Activated naive CD8-positive, alpha-beta T cell treated with anti-CD3 and anti-CD28 coated beads, Interleukin-2, amount 10 ng/mL, durations not matched to agents 7 days and 5 days (primary cell): Measurements from ENCODE around the gene CA12. TPM values are rescaled to one million over a fixed set of nuclear protein-coding genes. Genes with fewer than 3 reads are reported as not detected.

ENCODE experiments used
- ATAC-seq: fragments of 150-1000 bp; cut with Tn5 transposase; one replicate; pipeline ENCODE4 v1.10.0; 2021; ENCODE audit warnings: low read depth, moderate library complexity
- POLR2A ChIA-PET: fragments of 350-600 bp; sonication (Branson Sonifier 250); formaldehyde crosslinking; loops from one replicate; lab custom pipeline; 2021; ENCODE audit warnings: antibody characterized with exemption; lab: Charles Lee
- DNase-seq: peaks from one replicate; pipeline ENCODE4 v3.0.0; 2021
- H3K27ac Mint-ChIP-seq: one replicate; pipeline ENCODE4 v1.8.0; 2022; ENCODE audit warnings: mild to moderate bottlenecking, mixed read lengths
- H3K27me3 Mint-ChIP-seq: one replicate; pipeline ENCODE4 v1.8.0; 2022; ENCODE audit warnings: mild to moderate bottlenecking, moderate library complexity, mixed read lengths
- H3K36me3 Mint-ChIP-seq: one replicate; pipeline ENCODE4 v1.8.0; 2021; ENCODE audit warnings: mild to moderate bottlenecking, mixed read lengths
- H3K4me1 Mint-ChIP-seq: one replicate; pipeline ENCODE4 v1.8.0; 2021; ENCODE audit warnings: mixed read lengths
- H3K4me3 Mint-ChIP-seq: one replicate; pipeline ENCODE4 v1.8.0; 2022; ENCODE audit warnings: mild to moderate bottlenecking, moderate library complexity, mixed read lengths
- H3K9me3 Mint-ChIP-seq: one replicate; pipeline ENCODE4 v1.8.0; 2021; ENCODE audit warnings: mixed read lengths
- total RNA-seq, 2 experiments: library from RNA; stranded (reverse); gene quantifications; one replicate each; pipeline ENCODE4 v1.2.3, GENCODE V29; 2021

CA12 gene
- total RNA-seq, 2 experiments from 2014 or later, result not detected

GRCh38 chr15:63367900-63368299, 13.7 kb downstream of the CA12 start:
- Mint-ChIP-seq H3K9me3 (no peaks in the 10 kb centered on the region), H3K36me3 (no peaks in the 10 kb centered on the region), H3K4me3 (no peak overlapping the region), H3K4me1 (no peaks in the 10 kb centered on the region), H3K27me3 (no peaks in the 10 kb centered on the region), H3K27ac (no peak overlapping the region)
- DNase-seq (no peak), ATAC-seq (no peak)
- POLR2A ChIA-PET, result no interaction called here

GRCh38 chr15:63367390-63367789, 14.3 kb downstream of the CA12 start:
- Mint-ChIP-seq H3K27me3 (no peaks in the 10 kb centered on the region), H3K27ac (no peak overlapping the region), H3K36me3 (no peaks in the 10 kb centered on the region), H3K9me3 (no peaks in the 10 kb centered on the region), H3K4me1 (no peaks in the 10 kb centered on the region), H3K4me3 (no peak overlapping the region)
- DNase-seq (no peak), ATAC-seq (no peak)
- POLR2A ChIA-PET, result no interaction called here

DNA sequence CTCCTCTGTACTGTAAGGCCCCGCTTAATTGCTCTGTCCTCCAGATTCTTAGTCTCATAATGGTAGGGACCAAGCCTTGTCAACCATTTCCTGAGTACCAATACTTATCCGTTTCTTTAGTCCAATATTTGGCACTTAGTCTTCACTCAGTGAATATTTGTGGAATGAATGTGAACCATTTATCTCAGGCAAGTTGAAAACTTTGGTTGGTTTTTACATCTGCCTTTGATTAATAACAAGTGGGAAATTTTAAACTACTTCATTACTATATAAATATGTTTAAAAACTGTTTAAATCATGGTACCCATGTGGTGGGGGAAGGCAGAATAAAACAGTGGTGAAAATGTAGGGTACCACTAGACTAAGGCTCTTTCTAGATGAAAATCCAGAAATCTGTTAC, 15.2 kb downstream of the CA12 start:
- no peak for DNase-seq
- no peak overlapping the region for H3K27ac Mint-ChIP-seq
- H3K4me3 Mint-ChIP-seq, result no peak overlapping the region
- H3K36me3 Mint-ChIP-seq, result no peaks in the 10 kb centered on the region
- no peaks in the 10 kb centered on the region for H3K4me1 Mint-ChIP-seq
- POLR2A ChIA-PET, result no interaction called here
- no peaks in the 10 kb centered on the region for H3K9me3 Mint-ChIP-seq
- ATAC-seq, result no peak
- H3K27me3 Mint-ChIP-seq, result peaks cover 2% of the 10 kb centered on the region

GRCh38 chr15:63365273-63365680, 16.4 kb downstream of the CA12 start:
- H3K4me1 Mint-ChIP-seq, result no peaks in the 10 kb centered on the region

GRCh38 chr15:63364399-63365272, 17.0 kb downstream of the CA12 start:
- Mint-ChIP-seq H3K27ac (no peak overlapping the region), H3K36me3 (no peaks in the 10 kb centered on the region), H3K9me3 (no peaks in the 10 kb centered on the region), H3K4me1 (no peaks in the 10 kb centered on the region), H3K4me3 (no peak overlapping the region), H3K27me3 (peaks cover 6% of the 10 kb centered on the region)
- POLR2A ChIA-PET, result no interaction called here
- ATAC-seq (no peak), DNase-seq (no peak)

More at GRCh38 chr15:63365273-63365680, 16.4 kb downstream of the CA12 start:
- no peak for ATAC-seq
- DNase-seq, result no peak
- H3K36me3 Mint-ChIP-seq, result no peaks in the 10 kb centered on the region
- no peaks in the 10 kb centered on the region for H3K9me3 Mint-ChIP-seq
- no peak overlapping the region for H3K27ac Mint-ChIP-seq
- peaks cover 6% of the 10 kb centered on the region for H3K27me3 Mint-ChIP-seq
- no peak overlapping the region for H3K4me3 Mint-ChIP-seq
- POLR2A ChIA-PET, result no interaction called here

DNA sequence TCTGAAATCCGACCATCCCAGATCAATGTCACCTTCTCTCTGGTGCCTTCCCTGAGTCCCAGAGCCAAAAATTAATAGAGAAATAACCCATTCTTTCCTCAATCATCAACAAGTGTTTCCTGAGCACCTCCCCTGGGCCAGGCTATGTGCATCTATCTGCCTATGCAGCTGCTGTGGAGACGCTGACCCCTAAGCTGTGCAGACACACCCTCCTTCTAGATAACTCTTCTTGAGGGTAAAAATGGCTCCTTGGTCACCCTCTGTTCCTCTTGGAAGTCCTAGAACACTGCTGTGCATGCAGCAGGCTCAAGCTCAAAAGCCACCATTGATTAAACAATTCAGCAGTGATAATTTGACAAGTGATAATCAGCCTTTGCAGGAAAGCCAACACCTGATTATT, 18.4 kb downstream of the CA12 start:
- no peak for DNase-seq
- Mint-ChIP-seq H3K36me3 (no peaks in the 10 kb centered on the region), H3K4me3 (no peak overlapping the region), H3K9me3 (no peaks in the 10 kb centered on the region), H3K27me3 (peaks cover 10% of the 10 kb centered on the region), H3K4me1 (no peaks in the 10 kb centered on the region), H3K27ac (no peak overlapping the region)
- POLR2A ChIA-PET, result no interaction called here
- ATAC-seq, result no peak

GRCh38 chr15:63362885-63363284, 18.8 kb downstream of the CA12 start:
- no peak for ATAC-seq
- DNase-seq, result no peak
- Mint-ChIP-seq H3K4me1 (no peaks in the 10 kb centered on the region), H3K4me3 (no peak overlapping the region), H3K27ac (no peak overlapping the region), H3K9me3 (no peaks in the 10 kb centered on the region), H3K36me3 (no peaks in the 10 kb centered on the region), H3K27me3 (peaks cover 10% of the 10 kb centered on the region)
- POLR2A ChIA-PET, result no interaction called here

- DNase-seq, result no peak
- no peaks in the 10 kb centered on the region for H3K9me3 Mint-ChIP-seq
- POLR2A ChIA-PET, result no interaction called here
- no peaks in the 10 kb centered on the region for H3K4me1 Mint-ChIP-seq
- H3K27me3 Mint-ChIP-seq, result peaks cover 12% of the 10 kb centered on the region
- no peak overlapping the region for H3K4me3 Mint-ChIP-seq
- no peaks in the 10 kb centered on the region for H3K36me3 Mint-ChIP-seq
- no peak overlapping the region for H3K27ac Mint-ChIP-seq
- ATAC-seq, result no peak
Observed at GRCh38 chr15:63362196-63362595, 19.4 kb downstream of the CA12 start.

DNA sequence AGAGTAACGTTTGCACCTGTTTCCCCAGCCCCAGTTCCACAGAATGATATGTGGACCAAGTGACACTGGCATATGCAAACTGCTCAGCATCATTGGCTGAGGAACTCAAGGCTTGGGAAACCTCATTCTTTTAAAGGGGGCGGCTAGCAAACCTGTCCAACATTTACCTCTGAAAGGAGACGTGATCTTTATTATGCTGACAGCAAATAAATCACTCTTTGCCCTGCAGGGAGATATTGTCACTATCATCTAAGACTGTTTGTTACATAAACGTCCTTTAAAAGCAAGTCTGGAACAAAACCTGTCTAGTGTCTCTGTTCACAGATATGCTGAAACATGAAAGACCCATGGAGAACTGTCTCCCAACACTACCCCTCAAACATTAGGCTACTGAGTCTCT, 21.5 kb downstream of the CA12 start:
- ATAC-seq (no peak), DNase-seq (no peak)
- no peak overlapping the region for H3K27ac Mint-ChIP-seq
- H3K4me3 Mint-ChIP-seq, result no peak overlapping the region
- H3K36me3 Mint-ChIP-seq, result no peaks in the 10 kb centered on the region
- H3K9me3 Mint-ChIP-seq, result no peaks in the 10 kb centered on the region
- peaks cover 12% of the 10 kb centered on the region for H3K27me3 Mint-ChIP-seq
- no peaks in the 10 kb centered on the region for H3K4me1 Mint-ChIP-seq
- POLR2A ChIA-PET, result no interaction called here

DNA sequence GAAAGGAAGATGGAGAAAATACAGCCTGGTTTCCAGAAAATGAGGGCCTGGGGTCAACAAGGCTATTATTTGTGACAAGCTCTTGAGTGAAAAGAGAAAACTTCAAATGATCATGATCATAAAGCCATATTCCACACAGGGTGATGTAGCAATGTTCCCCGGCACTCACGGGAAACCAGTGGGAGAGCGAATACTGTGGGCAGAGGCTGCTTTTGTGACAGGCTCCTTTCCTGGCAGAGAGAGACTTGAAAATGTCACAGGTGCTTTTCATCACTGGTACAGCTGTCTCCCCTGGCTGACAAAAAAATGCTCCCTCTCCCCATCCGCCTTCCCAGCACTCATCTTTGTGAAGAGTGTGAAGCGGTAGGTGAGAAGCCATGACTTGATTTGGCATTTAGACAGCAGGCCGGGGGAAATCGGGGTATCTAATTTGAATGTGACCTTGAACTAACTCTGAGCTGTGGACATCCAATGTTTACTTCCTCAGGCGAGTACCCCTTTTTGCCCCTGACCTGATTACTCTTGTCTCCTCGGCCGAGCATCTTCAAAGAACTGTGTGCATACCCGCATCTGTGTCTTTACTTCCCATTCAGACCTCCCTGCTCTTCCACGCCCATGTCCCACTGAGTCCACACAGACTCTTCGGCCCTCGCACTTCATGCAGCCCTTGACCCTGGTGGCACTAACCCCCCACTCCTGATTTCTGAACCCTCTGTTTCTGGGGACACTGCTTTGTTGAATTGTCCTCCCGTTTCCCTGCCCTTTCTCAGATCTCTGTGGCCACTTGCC, 23.2 kb downstream of the CA12 start:
- H3K9me3 Mint-ChIP-seq, result no peaks in the 10 kb centered on the region
- H3K27me3 Mint-ChIP-seq, result peaks cover 12% of the 10 kb centered on the region
- H3K36me3 Mint-ChIP-seq, result no peaks in the 10 kb centered on the region
- no peak overlapping the region for H3K4me3 Mint-ChIP-seq
- H3K27ac Mint-ChIP-seq, result no peak overlapping the region
- no peak for DNase-seq
- no peaks in the 10 kb centered on the region for H3K4me1 Mint-ChIP-seq
- POLR2A ChIA-PET, result no interaction called here
- ATAC-seq, result no peak

- H3K4me1 Mint-ChIP-seq, result no peaks in the 10 kb centered on the region
- ATAC-seq, result no peak
Observed at GRCh38 chr15:63357731-63358130, 23.9 kb downstream of the CA12 start.

GRCh38 chr15:63357061-63357460, 24.6 kb downstream of the CA12 start:
- Mint-ChIP-seq H3K9me3 (no peaks in the 10 kb centered on the region), H3K27ac (no peak overlapping the region), H3K4me3 (no peak overlapping the region), H3K36me3 (no peaks in the 10 kb centered on the region), H3K4me1 (no peaks in the 10 kb centered on the region), H3K27me3 (peaks cover 12% of the 10 kb centered on the region)
- POLR2A ChIA-PET, result no interaction called here
- no peak for ATAC-seq
- no peak for DNase-seq

More at GRCh38 chr15:63357731-63358130, 23.9 kb downstream of the CA12 start:
- Mint-ChIP-seq H3K27me3 (peaks cover 15% of the 10 kb centered on the region), H3K27ac (no peak overlapping the region), H3K36me3 (no peaks in the 10 kb centered on the region), H3K9me3 (no peaks in the 10 kb centered on the region), H3K4me3 (no peak overlapping the region)
- no peak for DNase-seq
- POLR2A ChIA-PET, result no interaction called here

DNA sequence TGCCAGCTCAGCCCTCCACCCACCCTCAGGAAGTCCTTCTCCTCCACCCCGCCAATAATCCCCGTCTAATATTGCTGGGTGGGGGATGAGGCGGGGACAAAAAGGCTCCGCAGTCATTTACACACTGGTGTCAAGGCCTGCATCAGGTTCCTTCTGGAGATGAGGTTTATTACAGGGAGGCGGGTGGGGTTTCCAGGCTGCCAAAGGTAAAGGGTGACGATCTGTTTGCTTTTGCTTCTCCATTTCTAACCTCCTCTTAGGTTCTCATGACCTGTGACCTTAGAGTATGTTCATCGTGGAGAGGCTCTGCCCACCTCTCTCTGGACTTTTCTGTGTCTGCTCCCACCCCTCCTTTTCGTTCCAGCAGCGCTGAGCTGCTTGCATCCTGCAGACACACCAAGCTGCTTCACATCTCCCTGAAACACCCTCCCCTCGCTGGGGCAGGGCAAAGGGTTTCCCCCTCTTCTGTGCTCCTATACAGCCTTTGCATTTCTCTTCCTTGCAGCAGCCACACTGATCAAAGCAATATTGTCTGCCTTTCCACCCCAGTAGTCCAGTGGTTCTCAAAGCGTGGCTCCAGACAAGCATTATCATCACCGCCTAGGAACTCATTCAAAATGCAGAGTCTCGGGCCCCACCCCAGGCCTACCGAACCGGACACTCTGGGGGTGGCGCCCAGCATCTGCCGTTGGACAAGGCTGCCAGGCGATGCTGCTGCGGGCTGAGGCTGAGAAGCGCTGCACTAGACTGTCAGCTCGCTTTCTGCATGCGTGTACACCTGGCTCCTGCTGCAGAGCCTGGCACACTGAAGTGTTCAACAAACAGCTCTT, 26.6 kb downstream of the CA12 start:
- DNase-seq, result no peak
- H3K9me3 Mint-ChIP-seq, result no peaks in the 10 kb centered on the region
- no peaks in the 10 kb centered on the region for H3K36me3 Mint-ChIP-seq
- no peak overlapping the region for H3K27ac Mint-ChIP-seq
- ATAC-seq, result no peak
- POLR2A ChIA-PET, result no interaction called here
- peaks cover 9% of the 10 kb centered on the region for H3K27me3 Mint-ChIP-seq
- no peak overlapping the region for H3K4me3 Mint-ChIP-seq
- H3K4me1 Mint-ChIP-seq, result no peaks in the 10 kb centered on the region
